Testis (tissue), 3 donors: ENCODE measurements around the gene ADARB1. TPM values are rescaled to one million over a fixed set of nuclear protein-coding genes. Genes with fewer than 3 reads are reported as not detected.

ENCODE experiments used
- DNase-seq: peaks from one replicate; pipeline ENCODE4 v3.0.0-alpha.2; 2019
- H3K27ac ChIP-seq, 2 donors: fragments of 200-600 bp; sonication (generic); one replicate each; pipeline ENCODE4 v1.5.1; 2019
- H3K27me3 ChIP-seq: fragments of 200-600 bp; sonication (generic); one replicate; pipeline ENCODE4 v1.5.1; 2019
- H3K36me3 ChIP-seq: fragments of 200-600 bp; sonication (generic); one replicate; pipeline ENCODE4 v1.5.1; 2017; ENCODE audit warnings: low read depth; ENCODE audit errors: missing control alignments
- H3K4me1 ChIP-seq: fragments of 200-600 bp; sonication (generic); one replicate; pipeline ENCODE4 v1.5.1; 2019
- H3K4me3 ChIP-seq, 2 donors: fragments of 200-600 bp; sonication (generic); one replicate each; pipeline ENCODE4 v1.5.1; 2017 to 2019
- H3K9me3 ChIP-seq: fragments of 200-600 bp; sonication (generic); one replicate; pipeline ENCODE4 v1.5.1; 2017
- POLR2A ChIP-seq: fragments of 450-650 bp; IDR thresholded peaks from one replicate; pipeline ENCODE4 v1.6.1; 2017; ENCODE audit warnings: antibody characterized with exemption, mild to moderate bottlenecking, moderate library complexity
- WGBS, 2 donors: methylation state at CpG; one replicate each; pipeline ENCODE4 v1.1.5; 2018; 5-methylcytosine and 5-hydroxymethylcytosine counted together
- intact Hi-C: fragments of 100-400 bp; cut with DNase I; formaldehyde crosslinking; loops from one replicate; pipeline ENCODE4 v1.15.1; 2023; ENCODE audit warnings: low total_unique reads
- polyA plus RNA-seq: library from polyadenylated mRNA; stranded (reverse); fragments of 350-450 nt; fragmentation: Illumina TruSeq; extraction: RNeasy Lipid Tissue Mini Kit (QIAGEN cat#74804); gene quantifications from one replicate; pipeline ENCODE4 v1.2.3, GENCODE V29; 2014; ENCODE audit warnings: low read depth, low replicate concordance; ENCODE audit not compliant: insufficient read depth
- total RNA-seq, 2 donors: library from RNA; depleted of rRNA; stranded (reverse); fragments of >200 nt; gene quantifications; one replicate each; pipeline ENCODE4 v1.2.3, GENCODE V29; 2016
- TF ChIP-seq, protein P1 (sequence below), 3 experiments: fragments of 450-650 bp in 2 of 3; fragments of 200-600 bp in 1 of 3; sonication (generic) in 1 of 3; IDR thresholded peaks; one replicate each; pipeline ENCODE4 v1.5.1; 2016 to 2019; ENCODE audit warnings: antibody characterized with exemption in 3 of 3, mild to moderate bottlenecking in 2 of 3, moderate library complexity in 1 of 3

ADARB1 gene
- total and polyA plus RNA-seq, 3 donors from 2014 or later: 17.6 to 23.0 (median 17.6) TPM

DNA sequence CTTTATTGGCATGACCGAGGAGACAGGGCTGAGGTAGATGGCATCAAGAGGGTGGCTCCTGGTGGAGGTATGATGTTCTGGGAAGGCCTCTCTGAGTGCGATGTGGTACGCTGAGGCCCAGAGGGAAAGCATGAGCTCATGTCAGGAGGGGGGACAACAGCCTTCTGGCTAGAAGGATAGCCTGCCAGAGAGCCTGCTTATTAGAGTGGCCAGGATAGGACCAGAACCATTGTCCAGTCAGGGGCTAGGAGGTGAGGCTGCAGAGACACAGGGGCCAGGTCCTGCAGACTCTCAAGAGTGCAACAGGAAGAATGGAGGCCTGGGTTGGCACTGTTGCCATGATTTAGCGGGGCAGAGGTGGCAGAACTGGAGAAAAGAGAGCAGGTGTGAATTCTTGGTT lies 7.3 kb downstream of the ADARB1 start:
- no peak for TF ChIP-seq POLR2A
- TF ChIP-seq, protein P1, sequence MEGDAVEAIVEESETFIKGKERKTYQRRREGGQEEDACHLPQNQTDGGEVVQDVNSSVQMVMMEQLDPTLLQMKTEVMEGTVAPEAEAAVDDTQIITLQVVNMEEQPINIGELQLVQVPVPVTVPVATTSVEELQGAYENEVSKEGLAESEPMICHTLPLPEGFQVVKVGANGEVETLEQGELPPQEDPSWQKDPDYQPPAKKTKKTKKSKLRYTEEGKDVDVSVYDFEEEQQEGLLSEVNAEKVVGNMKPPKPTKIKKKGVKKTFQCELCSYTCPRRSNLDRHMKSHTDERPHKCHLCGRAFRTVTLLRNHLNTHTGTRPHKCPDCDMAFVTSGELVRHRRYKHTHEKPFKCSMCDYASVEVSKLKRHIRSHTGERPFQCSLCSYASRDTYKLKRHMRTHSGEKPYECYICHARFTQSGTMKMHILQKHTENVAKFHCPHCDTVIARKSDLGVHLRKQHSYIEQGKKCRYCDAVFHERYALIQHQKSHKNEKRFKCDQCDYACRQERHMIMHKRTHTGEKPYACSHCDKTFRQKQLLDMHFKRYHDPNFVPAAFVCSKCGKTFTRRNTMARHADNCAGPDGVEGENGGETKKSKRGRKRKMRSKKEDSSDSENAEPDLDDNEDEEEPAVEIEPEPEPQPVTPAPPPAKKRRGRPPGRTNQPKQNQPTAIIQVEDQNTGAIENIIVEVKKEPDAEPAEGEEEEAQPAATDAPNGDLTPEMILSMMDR (IDR thresholded peaks at IDR 0.05): no peak
- Histone ChIP-seq H3K9me3 (no peaks in the 10 kb centered on the region), H3K27me3 (no peaks in the 10 kb centered on the region), H3K27ac (no peak overlapping the region), H3K4me1 (no peaks in the 10 kb centered on the region), H3K4me3 (no peak overlapping the region), H3K36me3 (no peaks in the 10 kb centered on the region)
- DNase-seq: no peak
- intact Hi-C loops: no loop called here
- WGBS, 2 donors: 86 to 95% methylated on average over 4 of the region's 4 CpGs

DNA sequence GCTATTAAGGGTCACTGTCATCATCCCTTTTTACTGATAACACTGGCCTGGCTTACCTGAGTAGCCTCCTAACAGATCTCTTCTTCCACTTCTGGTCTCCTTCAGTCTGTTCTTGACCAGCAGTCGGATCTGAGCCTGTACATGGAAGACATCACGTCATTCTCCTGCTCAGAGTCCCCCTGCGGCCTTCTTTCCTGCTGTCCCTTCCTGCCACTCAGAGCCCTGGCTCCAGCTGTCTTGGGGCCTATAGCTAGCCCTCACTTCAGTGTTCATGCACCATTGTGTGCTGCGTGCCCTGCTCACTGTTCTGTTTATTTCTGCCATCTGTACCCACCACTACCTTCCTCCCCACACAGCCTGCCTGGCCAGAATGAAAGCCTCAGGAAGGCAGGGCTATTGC lies 8.4 kb downstream of the ADARB1 start:
- no peaks in the 10 kb centered on the region for H3K36me3 ChIP-seq
- DNase-seq: no peak
- H3K27me3 ChIP-seq: no peaks in the 10 kb centered on the region
- TF ChIP-seq, protein P1 (IDR thresholded peaks at IDR 0.05): no peak
- no peak for TF ChIP-seq POLR2A
- intact Hi-C loops: no loop called here
- H3K4me3 ChIP-seq: no peak overlapping the region
- H3K9me3 ChIP-seq: no peaks in the 10 kb centered on the region
- H3K27ac ChIP-seq: no peak overlapping the region
- WGBS, 2 donors: 90 to 94% methylated on average over 4 of the region's 4 CpGs
- no peaks in the 10 kb centered on the region for H3K4me1 ChIP-seq

DNA sequence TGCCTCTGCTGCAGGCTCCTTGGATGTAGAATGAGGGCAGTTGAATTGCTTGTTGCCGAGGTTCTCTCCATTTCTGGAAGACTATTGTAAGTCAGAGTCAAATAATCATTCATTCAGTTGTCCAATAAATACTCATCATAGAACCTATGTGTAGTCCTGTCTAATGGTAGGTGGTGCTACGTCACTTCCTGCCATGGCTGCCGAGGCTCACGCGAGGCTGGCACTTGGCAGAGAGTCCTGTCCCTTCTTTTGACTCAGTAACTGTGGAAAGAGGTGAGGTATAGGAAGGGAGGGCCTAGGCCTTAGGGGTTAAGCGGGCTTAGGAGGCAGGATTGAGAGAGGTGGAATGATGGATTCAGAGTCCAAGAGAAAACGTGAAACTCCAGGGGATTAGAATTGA lies 9.7 kb downstream of the ADARB1 start:
- Histone ChIP-seq H3K4me1 (no peaks in the 10 kb centered on the region), H3K9me3 (no peaks in the 10 kb centered on the region), H3K36me3 (no peaks in the 10 kb centered on the region), H3K27ac (no peak overlapping the region), H3K4me3 (no peak overlapping the region), H3K27me3 (no peaks in the 10 kb centered on the region)
- 93 to 95% methylated on average over 7 of the region's 7 CpGs for WGBS, 2 donors
- DNase-seq: no peak
- intact Hi-C loops: no loop called here
- TF ChIP-seq, protein P1 (IDR thresholded peaks at IDR 0.05): no peak
- no peak for TF ChIP-seq POLR2A

DNA sequence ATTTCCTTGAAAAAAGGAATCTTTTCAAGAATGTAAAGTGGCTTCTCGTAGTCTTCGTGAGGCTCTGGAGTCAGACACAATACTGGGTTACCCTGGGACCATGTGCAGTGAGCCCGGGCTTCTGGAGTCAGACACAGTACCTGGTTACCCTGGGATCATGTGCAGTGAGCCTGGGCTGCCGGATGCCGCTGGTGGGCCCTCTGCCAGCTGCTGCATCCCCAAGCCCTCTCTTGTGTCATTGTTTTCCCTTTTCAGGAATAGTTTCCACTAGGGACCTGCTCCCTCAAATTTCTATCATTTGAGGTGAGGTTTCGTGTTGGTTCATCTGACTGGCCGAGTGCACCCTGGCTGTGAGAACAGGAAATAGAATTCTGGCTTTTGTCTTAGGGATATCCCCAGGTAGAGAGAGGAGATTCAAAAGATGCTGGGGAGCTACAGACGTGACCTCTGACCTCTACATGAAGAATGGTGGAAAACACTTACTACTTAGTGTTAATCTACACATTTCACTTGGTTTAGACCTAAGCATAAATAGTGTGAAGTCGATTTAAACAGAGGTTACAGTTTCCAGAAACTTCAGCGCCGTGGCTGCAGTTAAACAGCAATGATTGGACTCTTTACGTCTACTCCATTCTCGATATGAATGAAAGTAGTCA lies 10.6 kb downstream of the ADARB1 start:
- no peak overlapping the region for H3K4me3 ChIP-seq
- 88 to 92% methylated on average over 13 of the region's 13 CpGs for WGBS, 2 donors
- H3K9me3 ChIP-seq: no peaks in the 10 kb centered on the region
- no peaks in the 10 kb centered on the region for H3K36me3 ChIP-seq
- no peak for TF ChIP-seq POLR2A
- TF ChIP-seq, protein P1 (IDR thresholded peaks at IDR 0.05): no peak
- no peaks in the 10 kb centered on the region for H3K27me3 ChIP-seq
- no peak overlapping the region for H3K27ac ChIP-seq
- no peak for DNase-seq
- intact Hi-C loops: no loop called here
- H3K4me1 ChIP-seq: no peaks in the 10 kb centered on the region

DNA sequence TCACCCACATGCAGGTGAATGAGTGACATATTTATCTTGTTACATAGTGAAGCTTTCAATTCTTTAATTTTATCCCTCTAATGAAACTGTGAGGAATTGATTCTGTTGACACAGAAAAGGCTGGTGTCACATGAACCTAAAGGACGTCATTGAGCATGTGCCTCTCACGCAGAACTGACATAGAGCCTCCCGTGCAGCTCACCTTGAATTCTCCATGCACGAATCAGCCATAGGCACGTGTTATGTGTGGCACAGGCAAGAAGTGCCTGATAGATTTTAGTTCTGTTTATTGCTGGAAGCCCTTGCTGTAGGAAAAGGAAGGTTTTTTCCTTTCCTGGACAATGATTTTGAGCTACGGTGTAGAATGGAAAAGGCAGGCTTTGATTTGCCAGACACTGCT lies 11.3 kb downstream of the ADARB1 start:
- H3K4me3 ChIP-seq: no peak overlapping the region
- 88 to 92% methylated on average over 6 of the region's 6 CpGs for WGBS, 2 donors
- DNase-seq: no peak
- no peak for TF ChIP-seq POLR2A
- TF ChIP-seq, protein P1 (IDR thresholded peaks at IDR 0.05): no peak
- H3K4me1 ChIP-seq: no peaks in the 10 kb centered on the region
- intact Hi-C loops: no loop called here
- H3K36me3 ChIP-seq: no peaks in the 10 kb centered on the region
- H3K9me3 ChIP-seq: no peaks in the 10 kb centered on the region
- no peak overlapping the region for H3K27ac ChIP-seq
- no peaks in the 10 kb centered on the region for H3K27me3 ChIP-seq
